ENCODE results near the gene ELAC2. TPM values are rescaled to one million over a fixed set of nuclear protein-coding genes. Genes with fewer than 3 reads are reported as not detected.

Gene ELAC2
- total RNA-seq, 1 experiment from 2014 or later: 62.7 TPM

- BruUV-seq (replicated peaks): no TSS peak
- Histone ChIP-seq H3K79me2 (ENCODE audit: low read depth) (peaks cover 18% of the 10 kb centered on the region), H2AFZ (no peak overlapping the region), H3K9me3 (ENCODE audit: insufficient read depth, low read depth) (no peaks in the 10 kb centered on the region), H3K27me3 (ENCODE audit: insufficient read depth, low read depth) (no peaks in the 10 kb centered on the region), H4K20me1 (ENCODE audit: insufficient read depth) (no peaks in the 10 kb centered on the region), H3K27ac (no peak overlapping the region), H3K4me2 (no peak overlapping the region), H3K4me1 (replicated peaks; ENCODE audit: insufficient read depth) (peaks cover 6% of the 10 kb centered on the region; the same call in 1 of the 2 replicates), H3K36me3 (ENCODE audit: low read depth) (no peaks in the 10 kb centered on the region), H3K4me3 (no peak overlapping the region), H3K9me2 (ENCODE audit: insufficient read depth) (no peaks in the 10 kb centered on the region), H3F3A (ENCODE audit: insufficient read depth, low read depth) (peaks cover 8% of the 10 kb centered on the region; the same call in 1 of the 2 replicates)
- intact Hi-C loops (cut with micrococcal nuclease; ENCODE audit: unreplicated experiment): no loop called here
- ChIA-PET CTCF (no interaction called here), POLR2A (ENCODE audit: unreplicated experiment) (no interaction called here)
- no peak for DNase-seq
- TF ChIP-seq CTCF (conservative IDR thresholded peaks at IDR 0.05) (no peak), EZH2 (IDR thresholded peaks at IDR 0.05; ENCODE audit: low read depth) (no peak)
Observed at GRCh38 chr17:13014801-13015200, 3.0 kb downstream of the ELAC2 start.

GRCh38 chr17:13010959-13011358 is 6.9 kb downstream of the ELAC2 start:
- CTCF ChIA-PET: no interaction called here
- Histone ChIP-seq H4K20me1 (ENCODE audit: insufficient read depth) (no peaks in the 10 kb centered on the region), H3K9me3 (ENCODE audit: insufficient read depth, low read depth) (no peaks in the 10 kb centered on the region)

GRCh38 chr17:13008461-13008860 is 9.4 kb downstream of the ELAC2 start:
- Histone ChIP-seq H3K36me3 (ENCODE audit: low read depth) (no peaks in the 10 kb centered on the region), H3K4me3 (no peak overlapping the region), H2AFZ (no peak overlapping the region), H3K27ac (no peak overlapping the region), H3K27me3 (ENCODE audit: insufficient read depth, low read depth) (no peaks in the 10 kb centered on the region), H3F3A (ENCODE audit: insufficient read depth, low read depth) (no peaks in the 10 kb centered on the region), H3K9me2 (ENCODE audit: insufficient read depth) (no peaks in the 10 kb centered on the region), H4K20me1 (ENCODE audit: insufficient read depth) (no peaks in the 10 kb centered on the region; the same call in 1 of the 2 replicates), H3K4me2 (no peak overlapping the region), H3K79me2 (ENCODE audit: low read depth) (no peaks in the 10 kb centered on the region), H3K4me1 (replicated peaks; ENCODE audit: insufficient read depth) (no peaks in the 10 kb centered on the region), H3K9me3 (ENCODE audit: insufficient read depth, low read depth) (no peaks in the 10 kb centered on the region)
- ChIA-PET CTCF (interaction anchor here (0.7 kb wide), 1 partner anchor 8 kb away, joined by 3 read pairs; no protein-coding TSS in a partner anchor), POLR2A (ENCODE audit: unreplicated experiment) (no interaction called here)
- no peak for TF ChIP-seq CTCF (conservative IDR thresholded peaks at IDR 0.05)
- no peak for TF ChIP-seq EZH2 (IDR thresholded peaks at IDR 0.05; ENCODE audit: low read depth)
- BruUV-seq (replicated peaks): no TSS peak
- intact Hi-C loops (cut with micrococcal nuclease; ENCODE audit: unreplicated experiment): no loop called here
- no peak for DNase-seq

More at GRCh38 chr17:13010959-13011358, 6.9 kb downstream of the ELAC2 start:
- POLR2A ChIA-PET (ENCODE audit: unreplicated experiment): no interaction called here
- Histone ChIP-seq H2AFZ (no peak overlapping the region), H3K27ac (no peak overlapping the region), H3K36me3 (ENCODE audit: low read depth) (no peaks in the 10 kb centered on the region), H3K4me1 (replicated peaks; ENCODE audit: insufficient read depth) (no peaks in the 10 kb centered on the region), H3K4me2 (no peak overlapping the region), H3K9me2 (ENCODE audit: insufficient read depth) (no peaks in the 10 kb centered on the region), H3K4me3 (no peak overlapping the region), H3F3A (ENCODE audit: insufficient read depth, low read depth) (no peaks in the 10 kb centered on the region), H3K27me3 (ENCODE audit: insufficient read depth, low read depth) (no peaks in the 10 kb centered on the region), H3K79me2 (ENCODE audit: low read depth) (peaks cover 4% of the 10 kb centered on the region)
- no peak for DNase-seq
- intact Hi-C loops (cut with micrococcal nuclease; ENCODE audit: unreplicated experiment): no loop called here
- TF ChIP-seq EZH2 (IDR thresholded peaks at IDR 0.05; ENCODE audit: low read depth): no peak
- BruUV-seq (replicated peaks): no TSS peak

- Histone ChIP-seq H3K4me1 (replicated peaks; ENCODE audit: insufficient read depth) (no peaks in the 10 kb centered on the region), H3K4me2 (no peak overlapping the region), H2AFZ (no peak overlapping the region), H3K9me2 (ENCODE audit: insufficient read depth) (no peaks in the 10 kb centered on the region), H4K20me1 (ENCODE audit: insufficient read depth) (no peaks in the 10 kb centered on the region; the same call in 1 of the 2 replicates), H3K36me3 (ENCODE audit: low read depth) (no peaks in the 10 kb centered on the region), H3K27me3 (ENCODE audit: insufficient read depth, low read depth) (no peaks in the 10 kb centered on the region), H3K79me2 (ENCODE audit: low read depth) (no peaks in the 10 kb centered on the region), H3F3A (ENCODE audit: insufficient read depth, low read depth) (no peaks in the 10 kb centered on the region), H3K9me3 (ENCODE audit: insufficient read depth, low read depth) (no peaks in the 10 kb centered on the region), H3K27ac (no peak overlapping the region), H3K4me3 (no peak overlapping the region)
- BruUV-seq (replicated peaks): no TSS peak
- ChIA-PET CTCF (no interaction called here), POLR2A (ENCODE audit: unreplicated experiment) (no interaction called here)
- TF ChIP-seq CTCF (conservative IDR thresholded peaks at IDR 0.05) (no peak), EZH2 (IDR thresholded peaks at IDR 0.05; ENCODE audit: low read depth) (no peak)
- DNase-seq: no peak
- intact Hi-C loops (cut with micrococcal nuclease; ENCODE audit: unreplicated experiment): no loop called here
Observed at GRCh38 chr17:13005530-13005929, 12.3 kb downstream of the ELAC2 start.

Data from PC-9 (cell line).